HG02981 (cell line): Measurements from ENCODE around the gene IFT27.
"Not testable (repeated sequence)": the region's sequence is repeated elsewhere in the genome, so short reads cannot be mapped to it uniquely, and the experiment has no call there.

Experiments used
- ATAC-seq: cut with Tn5 transposase; IDR thresholded peaks from one replicate; pipeline ENCODE4 v1.9.1; 2021; ENCODE audit warnings: mild to moderate bottlenecking, moderate library complexity; ENCODE audit not compliant: unreplicated experiment

Gene IFT27

DNA sequence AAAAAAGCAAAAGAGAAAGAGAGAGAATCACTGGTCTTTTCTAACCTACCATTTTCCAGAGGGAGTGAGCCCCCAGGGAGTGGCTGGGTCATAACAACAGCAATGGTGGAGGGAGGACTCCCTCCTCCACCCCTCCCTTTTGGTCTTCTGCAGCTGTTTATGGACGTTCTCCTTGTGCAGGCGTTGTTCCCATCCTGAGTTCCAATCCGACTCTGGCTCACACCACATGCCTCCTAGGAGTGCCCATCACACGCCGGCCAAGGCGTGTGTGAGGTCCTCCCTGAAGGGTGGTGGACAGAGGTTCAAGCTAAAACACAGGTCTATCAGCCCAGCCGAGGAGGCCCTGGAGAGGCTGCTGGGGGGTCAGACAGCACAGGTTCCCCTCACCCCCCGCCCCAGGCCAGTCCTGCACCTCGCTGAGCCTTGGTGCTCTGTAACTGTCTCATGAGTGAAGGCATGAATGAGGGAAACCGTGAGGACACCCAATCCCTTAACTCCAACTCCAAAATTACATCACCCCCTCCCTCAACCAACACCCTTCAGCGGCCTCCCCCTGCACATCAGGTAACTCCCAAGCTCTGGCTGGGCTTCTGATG is 29.4 kb downstream of the IFT27 start:
- ATAC-seq = no peak

DNA sequence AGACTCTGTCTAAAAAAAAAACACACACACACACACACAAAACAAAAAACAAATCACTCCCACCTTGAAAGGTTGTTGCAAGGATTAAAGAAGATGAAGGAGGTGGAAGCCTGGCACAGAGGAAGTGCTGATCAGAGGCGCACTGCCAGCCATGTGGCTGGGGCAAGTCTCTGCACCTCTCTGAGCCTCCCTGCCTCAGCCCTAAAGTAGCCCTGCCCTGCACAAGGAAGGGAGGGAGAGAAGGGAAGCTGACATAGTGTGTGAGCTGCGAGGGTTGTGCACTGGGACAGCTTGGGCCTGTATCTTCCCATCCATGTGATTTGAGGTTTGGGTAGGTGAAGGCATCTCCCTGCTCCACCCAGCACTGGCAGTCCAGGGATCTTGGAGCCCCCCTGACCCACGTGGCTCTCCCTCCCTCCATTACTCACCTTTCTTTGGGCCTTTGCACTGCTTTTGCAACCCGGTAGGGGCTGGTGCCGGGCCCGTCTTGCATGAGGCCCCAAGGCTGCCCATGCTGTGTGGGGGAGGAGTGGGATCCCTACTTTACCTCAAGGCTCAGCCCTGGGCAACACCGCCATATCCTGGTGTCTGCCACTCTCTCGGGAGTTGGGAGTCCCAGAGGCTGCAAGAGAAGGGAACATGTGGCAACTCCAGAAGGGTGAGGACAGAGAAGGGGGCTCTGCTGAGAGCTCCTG is 30.5 kb downstream of the IFT27 start:
- no peak for ATAC-seq

DNA sequence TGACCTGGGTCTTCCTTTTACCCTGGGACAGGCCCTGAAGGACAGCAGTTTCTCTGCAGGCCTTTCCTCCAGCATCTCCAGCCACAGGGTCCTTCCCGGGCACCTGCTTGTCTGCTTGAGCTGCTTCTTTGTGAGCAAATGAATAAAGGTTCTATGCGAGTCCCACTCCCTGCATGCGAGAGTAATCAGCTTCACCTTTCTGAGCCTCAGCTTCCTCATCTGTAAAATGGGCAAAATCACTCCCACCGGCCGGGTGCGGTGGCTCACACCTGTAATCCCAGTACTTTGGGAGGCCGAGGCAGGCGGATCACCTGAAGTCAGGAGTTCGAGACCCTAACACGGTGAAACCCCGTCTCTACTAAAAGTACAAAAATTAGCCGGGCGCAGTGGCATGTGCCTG is 31.1 kb downstream of the IFT27 start:
- ATAC-seq = no peak

DNA sequence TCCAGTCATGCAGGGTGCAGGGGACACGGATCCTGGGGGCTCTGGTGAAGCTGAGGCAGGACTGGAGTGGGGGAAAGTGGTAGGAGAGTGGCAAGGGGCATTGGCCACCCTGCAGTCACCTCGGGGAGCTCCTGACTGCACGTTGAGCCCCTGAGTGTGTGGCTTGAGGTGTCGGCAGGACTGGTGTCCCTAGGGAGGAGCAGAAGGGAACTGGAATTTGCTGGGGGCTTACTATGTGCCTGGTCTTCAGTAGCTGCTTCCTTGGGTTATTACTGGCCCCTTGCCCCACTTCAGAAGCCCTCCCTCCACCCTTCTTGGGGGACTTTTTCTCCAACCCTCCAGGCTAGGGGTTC is 31.5 kb downstream of the IFT27 start:
- no peak for ATAC-seq

DNA sequence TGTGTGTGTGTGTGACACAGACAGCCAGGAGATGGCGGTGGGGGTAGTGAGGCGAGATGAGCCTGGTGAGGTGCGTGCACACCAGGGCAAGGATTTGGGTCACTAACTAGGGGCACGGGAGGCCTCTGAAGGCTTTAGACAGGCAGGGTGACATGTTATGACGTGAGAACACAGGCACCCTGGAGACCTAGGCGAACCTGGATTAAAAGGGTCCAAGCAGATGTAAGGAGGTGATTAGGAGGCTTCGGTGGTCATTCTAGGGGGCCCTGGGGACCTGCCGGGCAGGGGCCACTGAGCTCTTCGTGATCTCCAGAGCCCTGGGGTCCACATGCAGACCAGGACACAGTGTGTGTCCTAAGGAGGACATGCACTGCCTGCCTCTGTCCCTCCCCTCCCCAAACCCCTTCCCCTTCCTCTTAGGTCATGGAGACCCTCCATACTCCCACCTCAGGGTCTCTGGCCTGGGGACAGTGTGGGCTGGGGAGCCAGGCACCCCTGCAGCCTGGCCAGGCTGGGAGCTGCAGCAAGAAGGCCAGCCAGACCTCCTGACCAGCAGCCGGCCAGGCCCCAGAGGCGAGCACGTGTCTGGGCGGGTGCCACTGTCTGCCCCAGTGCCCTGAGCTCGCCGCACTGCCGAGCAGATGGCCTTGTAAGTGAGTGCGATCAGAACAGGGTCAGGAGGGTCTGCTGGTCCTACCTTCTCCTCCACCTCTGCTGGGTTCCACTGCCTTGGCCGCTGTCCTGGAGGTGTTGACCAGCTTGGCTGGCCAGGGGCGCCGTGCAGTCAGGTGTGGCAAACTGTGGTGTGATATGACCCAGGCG is 32.1 kb downstream of the IFT27 start:
- ATAC-seq = no peak

DNA sequence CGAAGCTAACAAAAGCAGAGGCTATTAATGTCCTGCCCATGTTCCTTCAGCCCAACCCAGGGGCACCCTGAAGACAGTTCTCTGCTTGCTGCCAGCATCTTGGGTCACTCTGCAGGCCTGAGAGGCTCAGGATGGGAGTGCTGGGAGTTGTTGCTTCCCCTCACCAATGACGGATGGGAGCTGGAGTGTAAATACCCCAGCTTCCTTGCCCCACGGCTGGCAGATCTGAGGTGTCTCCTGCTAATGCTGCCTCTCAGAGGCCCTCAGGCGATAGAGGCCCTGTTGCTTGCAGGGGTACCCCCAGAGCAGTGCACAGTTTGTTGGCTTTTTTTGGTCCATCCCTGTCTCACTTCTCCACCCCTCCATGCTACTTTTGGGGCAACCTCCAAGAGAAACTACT is 32.9 kb downstream of the IFT27 start:
- ATAC-seq = no peak

DNA sequence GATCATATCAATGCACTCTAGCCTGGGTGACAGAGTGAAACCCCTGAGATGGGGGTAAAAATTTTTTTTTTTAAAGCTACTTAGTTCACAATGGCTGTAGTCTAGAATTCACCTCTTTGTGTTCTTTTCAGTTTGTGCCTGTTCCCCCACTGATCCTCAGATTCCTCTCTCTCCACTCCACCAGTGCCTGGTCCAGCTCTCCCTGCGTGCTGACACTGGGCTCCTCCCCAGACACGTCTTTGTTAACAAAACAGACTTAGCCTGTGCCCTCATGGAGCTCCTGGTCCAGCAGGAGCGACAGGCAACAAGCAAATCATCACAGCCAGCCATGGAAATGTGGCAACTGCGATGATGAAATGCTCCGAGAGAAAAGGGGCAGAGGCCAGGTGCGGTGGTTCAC is 34.0 kb downstream of the IFT27 start:
- no peak for ATAC-seq

DNA sequence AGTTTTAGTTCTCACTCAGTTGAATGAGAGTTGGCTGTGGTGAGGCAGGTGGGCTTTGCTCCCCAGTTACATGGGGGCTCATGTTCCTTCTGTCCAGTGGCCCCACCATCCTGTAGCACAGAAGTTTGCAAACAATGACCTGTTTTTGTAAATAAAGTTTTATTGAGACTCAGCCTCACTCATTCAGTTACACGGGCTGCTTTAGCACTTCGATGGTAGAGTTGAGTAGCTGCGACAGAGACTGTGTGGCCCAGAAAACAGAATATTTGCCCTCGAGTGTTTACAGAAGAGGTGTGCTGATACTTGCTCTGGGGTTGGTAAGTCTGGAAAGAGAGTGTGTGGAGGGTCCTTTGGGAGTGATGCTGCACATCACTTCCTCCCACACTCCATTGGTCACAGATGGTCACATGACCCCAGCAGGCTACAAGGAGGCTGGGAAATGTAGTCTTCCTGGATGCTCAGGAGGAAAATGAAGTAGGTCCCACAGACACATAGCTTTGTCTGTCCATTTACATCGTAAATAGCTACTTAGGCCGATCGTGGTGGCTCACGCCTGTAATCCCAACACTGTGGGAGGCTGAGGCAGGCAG is 34.6 kb downstream of the IFT27 start:
- no peak for ATAC-seq

DNA sequence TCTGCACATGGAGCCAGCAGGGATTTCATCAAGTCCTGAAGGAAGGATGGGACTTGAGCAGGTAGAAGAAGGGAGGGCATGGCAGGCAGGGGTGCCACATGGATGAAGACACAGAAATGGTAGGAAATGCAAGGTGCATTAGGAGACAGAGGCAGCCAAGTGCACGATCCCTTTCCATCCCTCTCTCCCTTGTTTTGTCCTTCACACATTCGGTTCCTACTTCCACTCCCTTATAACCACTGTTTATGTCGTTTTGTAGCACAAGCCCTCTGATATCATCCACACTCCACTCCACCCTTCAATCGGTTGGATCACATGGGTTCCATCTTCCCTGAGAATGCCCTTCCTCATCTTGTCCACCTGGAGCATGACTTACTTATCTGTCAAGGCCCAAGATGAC is 35.2 kb downstream of the IFT27 start:
- no peak for ATAC-seq

DNA sequence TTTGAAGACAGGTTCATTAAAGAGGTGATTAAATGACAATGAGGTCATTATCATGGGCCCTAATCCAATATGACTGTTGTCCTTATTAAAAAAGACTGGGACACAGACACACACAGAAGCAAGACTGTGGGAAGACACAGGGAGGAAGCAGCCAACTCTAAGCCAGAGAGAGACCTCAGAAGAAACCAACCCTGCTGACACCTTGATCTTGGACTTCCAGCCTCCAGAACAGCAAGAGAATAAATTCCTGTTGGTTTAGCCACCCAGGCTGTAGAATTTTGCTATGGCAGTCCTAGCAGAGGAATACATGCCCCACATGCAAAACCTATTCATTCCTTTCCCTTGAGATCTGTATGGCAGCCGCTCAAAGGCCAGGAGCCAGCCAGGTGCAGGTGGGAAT is 36.7 kb downstream of the IFT27 start:
- ATAC-seq = no peak

DNA sequence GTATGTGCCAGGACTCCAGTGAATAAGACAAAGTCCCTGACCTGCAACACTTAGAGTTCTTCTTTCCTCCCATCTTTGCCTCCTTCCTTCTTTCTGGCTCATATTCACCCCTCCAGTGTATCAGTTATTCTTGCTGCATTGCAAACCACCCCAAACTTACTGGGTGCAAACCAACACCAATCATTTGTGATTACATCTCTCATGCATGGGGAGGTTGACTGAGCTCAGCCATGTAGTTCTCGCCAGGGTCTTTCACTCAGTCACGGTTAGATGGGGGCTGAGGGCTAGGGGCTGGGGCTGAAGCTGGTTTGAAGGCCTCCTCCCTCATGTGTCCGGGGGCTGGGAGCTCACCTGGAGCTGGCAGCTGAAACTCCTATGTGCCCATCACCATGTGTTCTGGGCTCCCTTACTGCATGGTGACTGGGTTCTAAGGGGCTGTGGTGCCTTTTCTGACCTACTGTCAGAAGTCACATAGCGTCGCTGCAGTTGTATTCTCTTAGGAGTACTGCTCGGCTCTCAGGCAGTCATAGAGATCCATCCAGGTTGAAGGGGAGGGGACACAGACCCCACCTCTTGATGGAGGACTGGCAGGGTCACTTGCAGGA is 37.4 kb downstream of the IFT27 start:
- no peak for ATAC-seq

DNA sequence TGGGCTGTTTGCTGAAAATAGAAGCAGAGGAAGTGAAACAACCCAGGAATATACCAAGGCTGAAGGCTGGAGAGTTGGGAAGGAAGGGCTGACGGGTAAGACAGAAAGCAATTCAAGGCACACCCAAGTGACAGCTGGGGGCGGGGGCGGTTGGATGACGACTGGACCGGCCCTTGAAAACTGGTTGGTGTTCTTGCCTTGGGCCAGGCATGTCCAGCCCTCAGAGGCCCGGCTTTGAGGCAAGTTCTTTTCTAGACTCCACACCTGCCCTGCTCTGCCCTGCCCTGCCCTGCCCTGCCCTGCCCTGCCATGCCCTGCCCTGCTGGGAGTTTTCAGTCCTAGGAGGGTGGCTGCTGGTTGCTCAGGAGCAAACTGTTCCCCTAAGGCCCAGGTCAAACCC is 38.1 kb downstream of the IFT27 start:
- no peak for ATAC-seq

DNA sequence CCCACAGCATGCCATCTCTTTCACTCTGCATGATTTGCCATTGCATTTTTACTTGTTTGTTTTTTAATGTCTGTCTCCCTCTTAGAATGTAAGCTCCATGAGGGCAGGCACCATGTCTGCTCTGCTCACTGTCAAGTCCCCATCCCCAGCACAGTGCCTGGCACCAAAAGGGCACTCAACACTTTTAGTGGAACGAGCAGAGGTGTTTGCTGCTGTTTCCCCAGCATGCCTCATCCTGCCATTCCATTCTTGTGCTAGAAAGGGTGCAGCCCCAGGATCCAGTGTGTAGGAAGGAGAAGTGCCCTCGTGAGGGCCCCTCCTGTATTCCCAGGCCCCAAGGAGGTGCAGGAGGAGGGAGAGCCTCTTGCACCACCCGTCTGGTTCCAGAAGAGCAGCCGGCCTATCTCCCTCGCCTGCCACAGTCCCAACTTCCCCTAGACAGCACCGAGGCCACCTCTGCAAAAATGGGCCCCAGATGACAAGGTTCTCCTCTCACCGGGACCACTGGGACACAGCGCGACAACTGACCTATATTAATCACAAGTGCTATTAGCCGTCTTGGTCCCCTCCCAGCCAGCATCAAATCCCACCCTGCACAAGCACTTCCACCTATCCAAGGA is 39.1 kb downstream of the IFT27 start:
- no peak for ATAC-seq

DNA sequence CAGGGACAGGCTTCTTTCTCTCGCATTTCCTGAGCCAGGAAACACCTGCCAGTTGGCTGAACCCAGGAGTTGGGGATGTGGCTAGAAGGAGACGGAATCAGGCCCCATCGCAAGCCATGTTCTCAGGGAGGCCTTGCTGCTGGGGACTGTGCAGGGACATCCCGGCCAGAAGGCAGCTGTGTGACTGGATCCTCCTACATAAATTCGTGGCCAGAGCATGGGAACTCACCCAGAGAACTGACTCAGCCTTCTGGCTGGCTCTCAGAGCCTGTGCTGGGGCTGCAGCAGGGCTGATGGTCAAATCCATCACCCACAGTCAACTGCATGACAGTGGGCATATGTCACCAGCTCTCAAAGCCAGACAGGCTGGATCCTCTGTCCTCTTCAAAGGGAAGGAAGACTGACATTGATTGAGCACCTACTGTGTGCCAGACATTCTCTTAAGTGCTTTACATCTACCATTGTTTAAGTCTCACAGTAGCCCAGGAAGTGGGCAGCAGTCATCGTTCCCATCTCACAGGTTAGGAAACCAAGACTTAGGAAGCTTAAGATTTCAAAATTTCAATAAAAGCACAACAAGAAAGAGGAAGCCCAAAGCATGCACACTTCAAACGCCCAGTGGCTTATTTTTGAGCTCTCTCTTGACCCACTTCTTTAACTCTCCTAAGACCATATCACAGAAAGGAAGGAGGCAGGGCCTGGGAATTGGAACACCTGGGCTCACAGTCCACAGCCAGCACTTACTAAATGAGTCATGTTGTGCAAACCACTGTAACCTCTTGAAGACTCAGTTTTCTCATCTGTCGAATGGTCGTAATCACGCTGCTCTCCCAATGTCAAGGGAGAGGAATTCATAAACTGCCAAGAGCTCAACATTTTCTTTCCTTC is 41.5 kb downstream of the IFT27 start:
- ATAC-seq = no peak

DNA sequence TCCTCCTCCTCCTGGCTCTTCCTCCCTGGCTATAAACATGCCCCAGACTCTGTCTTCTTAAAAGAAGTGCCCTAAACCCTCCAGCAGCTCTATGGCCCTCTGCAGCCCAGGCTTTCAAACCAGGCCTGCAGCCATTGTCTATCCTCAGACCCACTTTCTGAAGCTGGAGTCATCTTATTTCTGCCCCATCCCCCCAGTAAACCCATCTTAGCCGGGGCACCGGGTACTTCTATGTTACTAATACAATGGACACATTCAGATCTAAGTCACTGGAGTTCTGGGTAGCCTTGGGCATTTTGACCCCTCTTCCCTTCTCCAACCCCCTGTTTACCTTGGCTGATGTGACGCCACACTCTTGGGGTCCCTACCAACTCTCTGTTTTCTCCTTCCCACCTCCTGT is 42.6 kb downstream of the IFT27 start:
- ATAC-seq = no peak

DNA sequence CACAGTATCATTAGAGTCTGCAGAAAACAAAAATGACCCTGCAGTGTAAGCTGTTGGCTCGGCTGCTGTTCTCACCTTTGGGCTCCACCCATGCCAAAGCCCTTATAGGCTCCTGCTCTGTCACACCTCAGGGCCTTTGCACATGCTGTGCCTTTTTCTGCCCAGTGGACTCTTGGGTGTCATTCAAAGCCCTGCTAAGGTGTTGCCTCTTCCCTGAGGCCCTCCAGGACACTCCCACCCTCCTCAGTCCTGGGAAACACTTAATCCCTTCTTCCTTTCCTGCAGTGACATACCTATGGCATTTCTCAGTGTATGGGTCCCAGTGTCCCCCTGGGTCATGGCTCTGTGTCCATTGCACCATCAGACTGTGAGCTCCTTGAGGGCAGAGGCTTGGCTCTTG is 43.3 kb downstream of the IFT27 start:
- ATAC-seq = no peak

DNA sequence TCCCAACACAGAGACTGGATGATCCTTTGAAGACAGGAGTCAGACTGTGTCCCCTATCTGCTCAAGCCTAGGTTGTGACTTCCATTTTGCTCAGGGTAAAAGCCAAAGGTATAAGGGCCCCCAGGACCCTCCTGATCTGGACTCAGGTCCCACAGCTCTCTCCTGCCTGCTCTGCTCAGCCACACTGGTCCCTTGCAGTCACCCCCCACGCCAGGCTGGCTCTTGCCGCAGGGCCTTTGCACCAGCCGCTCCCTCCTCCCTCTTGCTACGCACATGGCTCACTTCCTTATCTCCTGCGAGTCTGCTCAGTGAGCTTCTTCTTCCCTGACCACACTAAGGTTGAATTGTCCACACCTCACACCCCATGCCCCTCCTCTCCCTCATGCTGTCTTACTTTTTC is 44.0 kb downstream of the IFT27 start:
- no peak for ATAC-seq

DNA sequence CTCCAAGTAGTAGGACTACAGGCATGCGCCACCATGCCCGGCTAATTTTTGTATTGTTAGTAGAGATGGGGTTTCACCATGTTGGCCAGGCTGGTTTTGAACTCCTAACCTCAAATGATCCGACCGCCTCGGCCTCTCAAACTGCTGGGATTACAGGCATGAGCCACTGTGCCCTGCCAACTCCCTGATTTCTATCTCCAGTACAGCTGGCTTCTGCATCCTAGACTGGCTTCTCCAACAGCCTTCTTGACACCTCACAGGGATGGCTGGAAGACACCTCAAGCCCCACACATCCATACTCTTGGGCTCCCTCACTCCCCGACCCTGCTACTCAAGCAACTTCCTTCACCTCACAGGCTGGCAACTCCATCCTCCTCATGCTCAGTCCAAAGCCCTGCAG is 44.6 kb downstream of the IFT27 start:
- ATAC-seq = not testable (repeated sequence)

DNA sequence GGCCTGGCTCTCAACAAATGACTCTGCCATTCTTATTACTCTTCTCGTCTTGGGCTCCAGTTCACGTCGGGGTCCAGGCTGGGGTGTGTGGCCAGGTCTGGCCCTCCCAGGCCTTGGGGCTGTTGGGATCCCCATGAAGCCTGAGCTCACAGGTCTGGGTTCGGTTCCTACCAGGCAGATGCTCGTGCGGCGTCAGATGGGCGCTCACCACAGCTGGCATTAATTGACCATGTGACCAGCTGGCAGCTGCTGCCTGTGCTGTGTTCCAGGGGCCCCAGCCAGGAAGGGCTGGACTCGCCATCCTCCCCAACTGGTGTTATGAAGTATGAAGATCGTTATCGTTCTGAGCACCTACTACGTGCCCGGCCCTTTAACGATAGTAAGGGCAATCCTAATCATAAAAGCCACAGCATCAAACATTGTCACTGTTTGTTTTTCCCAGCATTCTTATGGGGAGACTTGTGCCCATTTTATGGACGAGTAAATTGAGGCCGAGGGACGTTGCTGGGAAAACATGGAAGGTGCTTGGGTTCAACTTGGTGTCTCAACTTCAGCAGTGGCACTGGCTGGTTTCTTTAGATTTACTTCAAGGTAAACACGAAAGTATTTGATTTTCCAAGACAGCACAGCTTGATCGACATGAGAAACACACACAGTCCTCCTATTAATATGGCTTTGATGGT is 45.6 kb downstream of the IFT27 start:
- ATAC-seq = no peak

DNA sequence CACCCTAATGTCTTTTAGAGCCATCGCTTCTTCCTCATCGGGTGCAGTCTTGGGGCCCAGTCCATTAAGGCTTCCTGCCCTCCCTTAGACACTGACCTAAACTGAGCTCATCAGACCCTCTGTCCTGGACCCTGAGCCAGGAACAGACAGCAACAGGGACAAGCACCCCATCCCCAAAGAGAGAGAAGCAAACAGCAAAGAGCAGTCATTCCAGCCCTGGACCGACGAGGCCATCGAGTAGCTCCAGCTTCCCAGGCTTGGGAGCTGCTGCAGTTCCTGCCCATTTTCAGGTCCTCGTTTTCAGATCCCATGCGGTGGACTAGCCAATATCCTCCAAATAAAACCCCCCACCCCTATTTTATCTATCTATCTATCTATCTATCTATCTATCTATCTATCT is 46.6 kb downstream of the IFT27 start:
- ATAC-seq = no peak
